ENCODE results near the gene KCNA2. TPM values are rescaled to one million over a fixed set of nuclear protein-coding genes. Genes with fewer than 3 reads are reported as not detected.

The KCNA2 gene
- total RNA-seq, 1 experiment from 2014 or later: 1.1 TPM

DNA sequence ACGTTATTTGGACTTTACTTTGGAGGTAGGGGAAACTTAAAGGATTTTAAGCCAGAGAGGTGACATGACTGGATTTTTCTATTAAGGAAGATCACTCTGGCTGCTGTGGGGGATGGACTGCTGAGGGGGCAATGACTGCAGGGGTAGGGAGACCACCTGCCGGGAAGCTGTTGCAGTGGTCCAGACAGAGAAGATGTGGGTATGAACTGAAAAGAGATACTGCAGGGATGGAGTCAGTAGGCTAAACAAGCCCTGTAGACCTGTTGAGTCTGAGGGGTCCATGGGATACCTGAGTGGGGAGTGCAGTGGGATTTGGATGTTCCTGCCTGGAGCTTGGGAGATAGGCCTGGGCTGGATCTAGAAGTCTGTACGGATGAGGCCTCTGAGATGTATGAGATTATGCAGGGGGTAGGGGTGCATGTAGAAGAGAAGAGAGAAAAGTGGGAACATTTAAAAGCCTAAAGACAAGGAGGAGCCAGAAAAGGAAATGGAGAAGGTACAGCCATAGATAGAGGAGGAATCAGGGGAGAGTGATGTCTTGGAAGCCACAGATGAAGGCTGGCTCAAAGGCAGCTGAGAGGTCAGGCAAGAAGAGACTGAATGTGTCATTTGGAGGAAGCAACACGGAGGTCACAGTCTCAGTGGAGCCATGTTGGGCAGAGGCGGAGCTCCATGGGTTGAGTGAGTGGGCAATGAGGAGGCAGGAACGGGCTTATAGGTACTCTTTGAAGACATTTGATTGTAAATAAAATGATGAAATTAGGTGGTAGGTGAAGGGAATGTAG, 25.9 kb upstream of the KCNA2 start:
- in situ Hi-C loops (cut with HindIII; ENCODE audit: low pct_unique_long_range_greater_than_20kb, low sequenced_read_pairs): no loop called here
- ChIA-PET POLR2A (interaction anchor here (0.6 kb wide), 1 partner anchor 495 kb away, joined by 3 read pairs; no protein-coding TSS in a partner anchor), CTCF (no interaction called here)

DNA sequence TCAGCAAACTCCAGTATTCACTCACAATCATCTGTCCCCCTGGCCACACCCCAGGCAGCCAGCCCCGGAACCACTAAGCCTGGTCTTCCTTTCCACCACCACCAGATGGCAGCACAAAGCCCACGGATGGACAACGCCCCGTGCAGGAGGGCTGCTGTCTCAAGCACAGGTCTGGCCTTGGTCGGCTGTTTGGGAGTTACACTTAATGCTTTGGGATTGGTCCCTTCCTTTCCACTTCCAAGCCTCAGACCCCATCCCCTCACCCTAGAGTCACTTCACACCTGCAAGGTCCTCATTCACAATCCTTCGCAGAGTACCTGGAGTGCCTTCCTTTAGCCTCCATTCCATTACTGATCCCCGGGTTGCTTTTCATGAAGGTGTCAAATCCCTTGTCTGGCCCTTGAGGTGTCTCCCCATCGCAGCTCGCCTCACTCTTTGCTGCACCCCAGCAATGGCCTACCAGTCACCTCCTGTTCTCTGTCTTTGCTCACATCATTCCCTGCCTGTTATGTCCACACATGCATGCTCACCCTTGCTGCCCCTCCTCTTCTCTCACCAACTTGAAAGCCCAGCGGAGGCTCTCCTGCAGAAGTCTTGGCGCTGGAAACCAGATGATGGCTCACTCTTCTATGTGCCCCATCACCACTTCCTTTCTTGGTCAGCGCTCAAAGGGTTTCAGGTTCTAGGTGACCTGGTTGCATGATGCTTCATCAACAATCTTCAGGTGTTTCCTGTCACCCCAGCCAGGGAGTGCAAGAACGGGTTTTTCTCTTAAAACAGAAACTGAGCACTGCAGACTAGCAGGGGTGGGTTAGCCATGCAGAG, 24.9 kb upstream of the KCNA2 start:
- no peak for TF ChIP-seq POLR2AphosphoS5 (IDR thresholded peaks at IDR 0.05; ENCODE audit: low read depth, low read length)
- TF ChIP-seq, protein P1, sequence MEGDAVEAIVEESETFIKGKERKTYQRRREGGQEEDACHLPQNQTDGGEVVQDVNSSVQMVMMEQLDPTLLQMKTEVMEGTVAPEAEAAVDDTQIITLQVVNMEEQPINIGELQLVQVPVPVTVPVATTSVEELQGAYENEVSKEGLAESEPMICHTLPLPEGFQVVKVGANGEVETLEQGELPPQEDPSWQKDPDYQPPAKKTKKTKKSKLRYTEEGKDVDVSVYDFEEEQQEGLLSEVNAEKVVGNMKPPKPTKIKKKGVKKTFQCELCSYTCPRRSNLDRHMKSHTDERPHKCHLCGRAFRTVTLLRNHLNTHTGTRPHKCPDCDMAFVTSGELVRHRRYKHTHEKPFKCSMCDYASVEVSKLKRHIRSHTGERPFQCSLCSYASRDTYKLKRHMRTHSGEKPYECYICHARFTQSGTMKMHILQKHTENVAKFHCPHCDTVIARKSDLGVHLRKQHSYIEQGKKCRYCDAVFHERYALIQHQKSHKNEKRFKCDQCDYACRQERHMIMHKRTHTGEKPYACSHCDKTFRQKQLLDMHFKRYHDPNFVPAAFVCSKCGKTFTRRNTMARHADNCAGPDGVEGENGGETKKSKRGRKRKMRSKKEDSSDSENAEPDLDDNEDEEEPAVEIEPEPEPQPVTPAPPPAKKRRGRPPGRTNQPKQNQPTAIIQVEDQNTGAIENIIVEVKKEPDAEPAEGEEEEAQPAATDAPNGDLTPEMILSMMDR (IDR thresholded peaks at IDR 0.05): peak; percentile 79
- CTCF ChIA-PET: no interaction called here
- peak; percentile 95 for ATAC-seq
- Histone ChIP-seq H3K4me1 (ENCODE audit: control insufficient read depth, insufficient read depth, low read length) (no peaks in the 10 kb centered on the region), H3K4me3 (ENCODE audit: low read depth in 2 of 2, low read length in 2 of 2) (no peak overlapping the region), H3K36me3 (ENCODE audit: control insufficient read depth, insufficient read depth, low read length) (no peaks in the 10 kb centered on the region), H3K27ac (ENCODE audit: low read length) (no peak overlapping the region), H3K9me3 (ENCODE audit: control insufficient read depth, insufficient read depth, low read depth, low read length) (no peaks in the 10 kb centered on the region), H3K27me3 (ENCODE audit: control insufficient read depth, insufficient read depth, low read length) (no peaks in the 10 kb centered on the region; the same call in 1 of the 2 replicates)
- DNase-seq (ENCODE audit: low read depth, low spot score): peak; percentile 17
- in situ Hi-C loops (cut with HindIII; ENCODE audit: low pct_unique_long_range_greater_than_20kb, low sequenced_read_pairs): no loop called here
- intact Hi-C loops (cut with micrococcal nuclease; ENCODE audit: unreplicated experiment): loop anchor here (5.0 kb wide), 2 partner anchors 136 to 151 kb away; no protein-coding TSS in a partner anchor
- no TSS peak for BruUV-seq (replicated peaks)
- POLR2A ChIA-PET: no interaction called here

More for the DNA sequence above, 25.9 kb upstream of the KCNA2 start:
- TF ChIP-seq, protein P2, sequence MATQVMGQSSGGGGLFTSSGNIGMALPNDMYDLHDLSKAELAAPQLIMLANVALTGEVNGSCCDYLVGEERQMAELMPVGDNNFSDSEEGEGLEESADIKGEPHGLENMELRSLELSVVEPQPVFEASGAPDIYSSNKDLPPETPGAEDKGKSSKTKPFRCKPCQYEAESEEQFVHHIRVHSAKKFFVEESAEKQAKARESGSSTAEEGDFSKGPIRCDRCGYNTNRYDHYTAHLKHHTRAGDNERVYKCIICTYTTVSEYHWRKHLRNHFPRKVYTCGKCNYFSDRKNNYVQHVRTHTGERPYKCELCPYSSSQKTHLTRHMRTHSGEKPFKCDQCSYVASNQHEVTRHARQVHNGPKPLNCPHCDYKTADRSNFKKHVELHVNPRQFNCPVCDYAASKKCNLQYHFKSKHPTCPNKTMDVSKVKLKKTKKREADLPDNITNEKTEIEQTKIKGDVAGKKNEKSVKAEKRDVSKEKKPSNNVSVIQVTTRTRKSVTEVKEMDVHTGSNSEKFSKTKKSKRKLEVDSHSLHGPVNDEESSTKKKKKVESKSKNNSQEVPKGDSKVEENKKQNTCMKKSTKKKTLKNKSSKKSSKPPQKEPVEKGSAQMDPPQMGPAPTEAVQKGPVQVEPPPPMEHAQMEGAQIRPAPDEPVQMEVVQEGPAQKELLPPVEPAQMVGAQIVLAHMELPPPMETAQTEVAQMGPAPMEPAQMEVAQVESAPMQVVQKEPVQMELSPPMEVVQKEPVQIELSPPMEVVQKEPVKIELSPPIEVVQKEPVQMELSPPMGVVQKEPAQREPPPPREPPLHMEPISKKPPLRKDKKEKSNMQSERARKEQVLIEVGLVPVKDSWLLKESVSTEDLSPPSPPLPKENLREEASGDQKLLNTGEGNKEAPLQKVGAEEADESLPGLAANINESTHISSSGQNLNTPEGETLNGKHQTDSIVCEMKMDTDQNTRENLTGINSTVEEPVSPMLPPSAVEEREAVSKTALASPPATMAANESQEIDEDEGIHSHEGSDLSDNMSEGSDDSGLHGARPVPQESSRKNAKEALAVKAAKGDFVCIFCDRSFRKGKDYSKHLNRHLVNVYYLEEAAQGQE (IDR thresholded peaks at IDR 0.05; ENCODE audit: insufficient read depth in 1 of 2, low read depth in 2 of 2, low read length in 1 of 2): no peak
- intact Hi-C loops (cut with micrococcal nuclease; ENCODE audit: unreplicated experiment): loop anchor here (5.0 kb wide), 2 partner anchors 135 to 150 kb away; no protein-coding TSS in a partner anchor
- H3K27ac ChIP-seq (ENCODE audit: low read length): no peak overlapping the region
- no peak overlapping the region for H3K4me3 ChIP-seq (ENCODE audit: low read depth in 2 of 2, low read length in 2 of 2)
- DNase-seq (ENCODE audit: low read depth, low spot score): no peak
- H3K36me3 ChIP-seq (ENCODE audit: control insufficient read depth, insufficient read depth, low read length): no peaks in the 10 kb centered on the region
- ATAC-seq: no peak
- H3K9me3 ChIP-seq (ENCODE audit: control insufficient read depth, insufficient read depth, low read depth, low read length): no peaks in the 10 kb centered on the region
- BruUV-seq (replicated peaks): no TSS peak
- H3K4me1 ChIP-seq (ENCODE audit: control insufficient read depth, insufficient read depth, low read length): no peaks in the 10 kb centered on the region
- no peaks in the 10 kb centered on the region; the same call in 1 of the 2 replicates for H3K27me3 ChIP-seq (ENCODE audit: control insufficient read depth, insufficient read depth, low read length)

All from Panc1 (cell line).